Spleen (tissue), 7 donors: ENCODE results near the gene SMOC2.

Experiments used
- POLR2A ChIP-seq, 3 donors: fragments of 450-650 bp; IDR thresholded peaks; one replicate each; pipeline ENCODE4 v1.5.1; 2017; ENCODE audit warnings: antibody characterized with exemption in 3 of 3, mild to moderate bottlenecking in 1 of 3
- POLR2AphosphoS5 ChIP-seq, 3 donors: sonication (generic); formaldehyde crosslinking; IDR thresholded peaks; one replicate each; pipeline ENCODE4 v1.5.1; 2017; ENCODE audit warnings: antibody characterized with exemption in 3 of 3
- TF ChIP-seq, protein P1 (sequence below), 11 experiments: fragments of 200-600 bp in 7 of 11; fragments of 450-650 bp in 4 of 11; sonication (generic) in 4 of 11; IDR thresholded peaks in 8 of 11; conservative IDR thresholded peaks in 3 of 11; 1 replicate in 7 of 11; 2 replicates in 4 of 11; pipeline versions ENCODE4 v1.4.0 to v1.8.0; 2016 to 2021; ENCODE audit warnings: antibody characterized with exemption in 11 of 11, inconsistent platforms in 4 of 11, mild to moderate bottlenecking in 1 of 11
- donor health status: DM: no; HTN: no; CAD: no; lungs with moderate emphysema.
- donor health status: DM: no; HTN: no; CAD: no.
- donor health status: DM: no; HTN: no; CAD: no.

DNA sequence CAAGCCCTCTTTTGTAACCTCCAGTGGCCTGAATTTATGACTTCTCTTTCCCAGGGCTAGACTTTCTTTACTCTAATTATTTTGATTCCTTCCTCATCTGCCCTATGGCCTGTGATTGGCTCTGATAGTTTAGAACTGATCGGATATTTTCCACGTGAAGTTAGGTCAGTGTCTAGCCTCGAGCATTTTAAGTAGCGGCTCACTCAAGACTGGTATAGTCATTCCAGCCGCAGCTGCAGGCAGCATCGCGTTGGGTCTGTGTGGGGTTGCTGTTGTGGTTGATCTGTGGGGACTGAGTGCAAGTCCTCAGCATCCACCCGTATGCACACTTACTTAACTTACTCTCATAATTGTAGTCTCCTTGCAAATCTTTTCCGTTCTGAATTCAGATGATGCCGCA, 105.7 kb downstream of the SMOC2 start:
- TF ChIP-seq, protein P1, sequence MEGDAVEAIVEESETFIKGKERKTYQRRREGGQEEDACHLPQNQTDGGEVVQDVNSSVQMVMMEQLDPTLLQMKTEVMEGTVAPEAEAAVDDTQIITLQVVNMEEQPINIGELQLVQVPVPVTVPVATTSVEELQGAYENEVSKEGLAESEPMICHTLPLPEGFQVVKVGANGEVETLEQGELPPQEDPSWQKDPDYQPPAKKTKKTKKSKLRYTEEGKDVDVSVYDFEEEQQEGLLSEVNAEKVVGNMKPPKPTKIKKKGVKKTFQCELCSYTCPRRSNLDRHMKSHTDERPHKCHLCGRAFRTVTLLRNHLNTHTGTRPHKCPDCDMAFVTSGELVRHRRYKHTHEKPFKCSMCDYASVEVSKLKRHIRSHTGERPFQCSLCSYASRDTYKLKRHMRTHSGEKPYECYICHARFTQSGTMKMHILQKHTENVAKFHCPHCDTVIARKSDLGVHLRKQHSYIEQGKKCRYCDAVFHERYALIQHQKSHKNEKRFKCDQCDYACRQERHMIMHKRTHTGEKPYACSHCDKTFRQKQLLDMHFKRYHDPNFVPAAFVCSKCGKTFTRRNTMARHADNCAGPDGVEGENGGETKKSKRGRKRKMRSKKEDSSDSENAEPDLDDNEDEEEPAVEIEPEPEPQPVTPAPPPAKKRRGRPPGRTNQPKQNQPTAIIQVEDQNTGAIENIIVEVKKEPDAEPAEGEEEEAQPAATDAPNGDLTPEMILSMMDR (IDR thresholded peaks at IDR 0.05 in 8 of 11, conservative IDR thresholded peaks at IDR 0.05 in 3 of 11): no peak
- TF ChIP-seq POLR2A (IDR thresholded peaks at IDR 0.05) (no peak), POLR2AphosphoS5 (IDR thresholded peaks at IDR 0.05) (no peak)
